Mucosa of descending colon (tissue), 3 donors: ENCODE results near the gene PLXNA4. TPM values are rescaled to one million over a fixed set of nuclear protein-coding genes. Genes with fewer than 3 reads are reported as not detected.

ENCODE experiments used
- ATAC-seq: fragments of 200-7000 bp; cut with Tn5 transposase; one replicate; pipeline ENCODE4 v1.9.1; 2020; ENCODE audit warnings: mild to moderate bottlenecking, moderate library complexity
- DNase-seq, 3 donors: peaks; one replicate each; pipeline ENCODE4 v3.0.0-alpha.2; 2020
- H3K36me3 ChIP-seq: fragments of 200-600 bp; one replicate; pipeline ENCODE4 v1.8.0; 2021; ENCODE audit warnings: low read depth, mild to moderate bottlenecking
- H3K4me1 ChIP-seq: fragments of 200-600 bp; one replicate; pipeline ENCODE4 v1.8.0; 2021; ENCODE audit warnings: low read depth, mild to moderate bottlenecking
- H3K4me3 ChIP-seq: fragments of 200-600 bp; one replicate; pipeline ENCODE4 v1.8.0; 2021; ENCODE audit warnings: mild to moderate bottlenecking
- H3K9me3 ChIP-seq: fragments of 200-600 bp; one replicate; pipeline ENCODE4 v1.8.0; 2021; ENCODE audit warnings: mild to moderate bottlenecking
- CTCF ChIP-seq: fragments of 200-600 bp; IDR thresholded peaks from one replicate; pipeline ENCODE4 v1.8.0; 2022; ENCODE audit warnings: antibody characterized with exemption, mild to moderate bottlenecking
- intact Hi-C, 2 donors: fragments of 100-400 bp; cut with DNase I in 1 of 2; cut with micrococcal nuclease in 1 of 2; formaldehyde crosslinking; loops; one replicate each; pipeline versions ENCODE4 v1.11.0 to v1.11.1; 2022; cut with DNase I, micrococcal nuclease
- total RNA-seq, 3 donors: library from RNA; stranded (reverse); fragmentation: NEBNext Ultra II Directional in 2 of 3; extraction: Animal tissue kit (Norgen Biotek cat#: 25700) in 2 of 3; gene quantifications; one replicate each; pipeline versions ENCODE4 v1.2.1 to v1.2.4, GENCODE V29; 2021 to 2023
- donor health status: DM: no; HTN: no; CAD: no; lungs with moderate emphysema.
- donor health status: DM: no; HTN: no; CAD: no.
- donor health status: DM: no; HTN: yes; CAD: no.

The PLXNA4 gene
- total RNA-seq, 3 donors from 2014 or later = 0.78 to 3.5 (median 2.7) TPM

GRCh38 chr7:132164558-132165125 lies 411.6 kb downstream of the PLXNA4 start:
- DNase-seq = no peak
- no peak for TF ChIP-seq CTCF
- no peak for ATAC-seq
- Histone ChIP-seq H3K36me3 (no peaks in the 10 kb centered on the region), H3K4me3 (no peak overlapping the region), H3K9me3 (no peaks in the 10 kb centered on the region), H3K4me1 (no peaks in the 10 kb centered on the region)
- intact Hi-C loops = no loop called here

GRCh38 chr7:132162556-132163144 lies 413.6 kb downstream of the PLXNA4 start:
- Histone ChIP-seq H3K4me1 (no peaks in the 10 kb centered on the region), H3K9me3 (no peaks in the 10 kb centered on the region), H3K4me3 (no peak overlapping the region), H3K36me3 (no peaks in the 10 kb centered on the region)
- ATAC-seq = no peak
- no peak for TF ChIP-seq CTCF
- DNase-seq = no peak
- intact Hi-C loops = no loop called here

GRCh38 chr7:132161976-132162375 lies 414.3 kb downstream of the PLXNA4 start:
- DNase-seq (no peak), ATAC-seq (no peak)
- H3K9me3 ChIP-seq = no peaks in the 10 kb centered on the region
- H3K4me1 ChIP-seq = no peaks in the 10 kb centered on the region
- TF ChIP-seq CTCF = no peak
- no peak overlapping the region for H3K4me3 ChIP-seq
- intact Hi-C loops = no loop called here
- H3K36me3 ChIP-seq = no peaks in the 10 kb centered on the region

- H3K36me3 ChIP-seq = no peaks in the 10 kb centered on the region
- intact Hi-C loops = no loop called here
- no peaks in the 10 kb centered on the region for H3K9me3 ChIP-seq
- no peaks in the 10 kb centered on the region for H3K4me1 ChIP-seq
- no peak for ATAC-seq
- H3K4me3 ChIP-seq = no peak overlapping the region
- TF ChIP-seq CTCF = no peak
- DNase-seq = no peak
Observed at GRCh38 chr7:132161533-132161915, 414.7 kb downstream of the PLXNA4 start.

- TF ChIP-seq CTCF = no peak
- Histone ChIP-seq H3K36me3 (no peaks in the 10 kb centered on the region), H3K4me1 (no peaks in the 10 kb centered on the region), H3K4me3 (no peak overlapping the region), H3K9me3 (no peaks in the 10 kb centered on the region)
- ATAC-seq = peak; percentile 47
- peak in 2 of 3 donors; percentile 42 to 54 for DNase-seq
- intact Hi-C loops = no loop called here
Observed at GRCh38 chr7:132160611-132161532, 415.4 kb downstream of the PLXNA4 start.
